ENCODE results near the gene EEF2K. TPM values are rescaled to one million over a fixed set of nuclear protein-coding genes. Genes with fewer than 3 reads are reported as not detected.

The EEF2K gene
- polyA plus RNA-seq, 1 donor, result 18.7 TPM

DNA sequence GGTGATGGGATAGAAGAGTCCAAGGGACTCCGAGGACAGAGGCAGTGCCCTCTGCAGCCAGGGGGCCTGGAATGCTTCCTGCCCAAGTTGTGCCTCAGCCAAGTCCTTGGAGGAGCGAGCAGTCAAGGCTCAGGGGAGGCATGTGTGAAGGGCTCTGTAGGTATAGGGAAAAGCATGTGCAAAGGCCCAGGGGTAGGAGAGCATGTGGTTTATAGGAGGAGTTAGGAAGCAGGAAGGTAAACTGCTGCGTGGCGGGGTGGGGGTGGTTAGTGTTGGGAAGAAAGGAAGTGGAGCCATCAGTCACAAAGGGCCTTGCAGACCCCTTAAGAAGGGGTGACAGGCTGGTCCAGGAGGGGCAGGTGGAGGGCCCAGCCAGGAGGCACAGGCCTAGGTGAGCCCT, 98.3 kb downstream of the EEF2K start:
- H3K27me3 ChIP-seq (ENCODE audit: control insufficient read depth, insufficient read depth, low read length), result no peaks in the 10 kb centered on the region
- no peaks in the 10 kb centered on the region for H3K9me3 ChIP-seq (ENCODE audit: control insufficient read depth, low read depth, low read length)
- no peaks in the 10 kb centered on the region for H3K4me1 ChIP-seq (ENCODE audit: control insufficient read depth, insufficient read depth, low read length)
- H3K4me3 ChIP-seq (ENCODE audit: low read length), result no peak overlapping the region
- H3K36me3 ChIP-seq (ENCODE audit: control insufficient read depth, insufficient read depth, low read length), result peaks cover 69% of the 10 kb centered on the region
- no peak for DNase-seq
- H3K27ac ChIP-seq (ENCODE audit: low read length), result no peak overlapping the region
- no CpG with 5 or more reads among the region's 4 CpGs for WGBS (ENCODE audit: insufficient coverage, low lambda C conversion rate)

DNA sequence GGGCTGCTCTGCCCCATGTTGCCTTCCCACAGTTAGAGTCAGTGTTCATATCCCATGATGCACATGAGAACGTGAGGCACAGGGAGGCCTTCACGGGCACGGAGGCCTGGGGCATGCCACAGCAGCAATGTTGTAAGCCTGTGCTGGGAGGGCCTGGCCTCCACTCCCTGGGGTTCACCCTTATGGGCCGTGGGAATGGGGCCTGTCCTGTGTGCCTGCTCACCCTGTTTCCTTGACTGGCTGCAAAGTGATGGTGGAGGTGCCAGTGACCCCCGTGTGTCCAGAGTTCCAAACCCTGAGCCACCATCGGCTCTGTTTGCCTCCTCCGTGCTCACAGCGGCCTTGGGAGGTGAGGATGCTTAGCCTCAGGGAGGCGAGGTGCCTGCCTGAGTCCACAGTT, 100.7 kb downstream of the EEF2K start:
- Histone ChIP-seq H3K36me3 (ENCODE audit: control insufficient read depth, insufficient read depth, low read length) (peaks cover 80% of the 10 kb centered on the region), H3K27ac (ENCODE audit: low read length) (no peak overlapping the region), H3K9me3 (ENCODE audit: control insufficient read depth, low read depth, low read length) (no peaks in the 10 kb centered on the region)

DNA sequence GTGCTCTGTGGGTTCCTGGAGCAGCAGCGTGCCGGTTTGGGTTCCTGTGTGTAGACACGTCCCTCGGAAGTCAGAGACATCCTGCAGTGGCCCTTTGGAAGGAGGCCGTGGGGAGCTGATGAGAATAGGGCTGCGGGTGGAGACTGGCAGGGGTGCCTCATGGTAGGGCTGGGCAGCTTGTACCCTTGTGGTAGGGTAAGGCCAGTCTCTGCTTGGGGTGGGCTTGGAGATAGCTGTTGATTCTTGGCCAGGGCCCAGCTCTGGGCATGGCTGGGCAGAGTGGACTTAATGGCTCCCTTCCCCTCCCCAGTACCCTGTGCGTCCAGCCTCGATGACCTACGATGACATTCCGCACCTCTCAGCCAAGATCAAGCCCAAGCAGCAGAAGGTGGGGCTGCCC, 101.8 kb downstream of the EEF2K start:
- Histone ChIP-seq H3K27me3 (ENCODE audit: control insufficient read depth, insufficient read depth, low read length) (no peaks in the 10 kb centered on the region), H3K27ac (ENCODE audit: low read length) (no peak overlapping the region), H3K36me3 (ENCODE audit: control insufficient read depth, insufficient read depth, low read length) (peaks cover 84% of the 10 kb centered on the region), H3K4me1 (ENCODE audit: control insufficient read depth, insufficient read depth, low read length) (no peaks in the 10 kb centered on the region), H3K4me3 (ENCODE audit: low read length) (no peak overlapping the region), H3K9me3 (ENCODE audit: control insufficient read depth, low read depth, low read length) (no peaks in the 10 kb centered on the region)
- WGBS (ENCODE audit: insufficient coverage, low lambda C conversion rate), result no CpG with 5 or more reads among the region's 10 CpGs
- no peak for DNase-seq

More for the DNA sequence above, 100.7 kb downstream of the EEF2K start:
- no peak for DNase-seq
- no CpG with 5 or more reads among the region's 9 CpGs for WGBS (ENCODE audit: insufficient coverage, low lambda C conversion rate)
- H3K4me3 ChIP-seq (ENCODE audit: low read length), result no peak overlapping the region
- no peaks in the 10 kb centered on the region for H3K27me3 ChIP-seq (ENCODE audit: control insufficient read depth, insufficient read depth, low read length)
- H3K4me1 ChIP-seq (ENCODE audit: control insufficient read depth, insufficient read depth, low read length), result no peaks in the 10 kb centered on the region

DNA sequence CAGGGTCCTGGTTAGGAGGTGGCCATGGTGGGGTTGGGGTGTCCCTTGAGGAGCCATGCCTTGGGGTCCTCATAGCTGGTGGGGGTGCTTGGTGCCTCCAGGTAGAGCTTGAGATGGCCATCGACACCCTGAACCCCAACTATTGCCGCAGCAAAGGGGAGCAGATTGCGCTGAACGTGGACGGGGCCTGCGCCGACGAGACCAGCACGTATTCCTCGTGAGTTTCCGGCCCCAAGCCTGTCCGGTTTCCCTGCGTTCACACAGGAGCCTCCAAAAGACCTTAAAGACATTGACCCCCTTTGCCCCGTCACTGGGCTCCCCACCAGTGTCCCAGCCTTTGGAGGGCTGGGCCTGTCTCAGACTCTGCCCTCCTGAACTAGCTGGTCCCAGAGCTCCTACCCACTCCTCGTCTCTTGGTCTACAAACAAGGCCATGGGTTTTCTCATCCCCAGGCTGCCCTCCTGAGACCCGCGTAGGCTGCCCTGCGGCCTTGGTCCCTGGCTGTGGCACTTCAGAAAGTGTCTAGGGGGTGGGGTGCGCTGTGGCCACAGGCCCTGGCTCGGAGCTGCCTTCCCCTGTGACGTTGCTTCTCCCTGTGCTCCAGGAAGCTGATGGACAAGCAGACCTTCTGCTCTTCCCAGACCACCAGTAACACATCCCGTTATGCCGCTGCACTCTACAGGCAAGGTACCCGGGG, 102.9 kb downstream of the EEF2K start:
- no CpG with 5 or more reads among the region's 24 CpGs for WGBS (ENCODE audit: insufficient coverage, low lambda C conversion rate)
- peaks cover 88% of the 10 kb centered on the region for H3K36me3 ChIP-seq (ENCODE audit: control insufficient read depth, insufficient read depth, low read length)

DNA sequence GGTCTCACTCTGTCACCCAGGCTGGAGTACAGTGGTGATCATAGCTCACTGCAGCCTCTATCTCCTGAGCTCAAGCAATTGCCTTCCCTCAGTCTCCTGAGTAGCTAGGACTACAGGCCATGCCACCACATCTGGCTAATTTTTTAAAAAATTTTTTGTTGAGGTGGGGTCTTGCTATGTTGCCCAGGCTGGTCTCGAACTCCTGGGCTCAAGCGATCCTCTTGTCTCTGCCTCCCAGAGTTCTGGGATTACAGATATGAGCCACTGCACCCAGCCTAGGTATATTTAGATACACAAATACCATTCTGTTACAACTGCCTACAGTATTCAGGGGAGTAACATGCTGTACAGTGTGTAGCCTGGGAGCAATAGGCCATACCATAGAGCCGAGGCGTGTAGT, 105.4 kb downstream of the EEF2K start:
- WGBS (ENCODE audit: insufficient coverage, low lambda C conversion rate), result no CpG with 5 or more reads among the region's 4 CpGs
- H3K27me3 ChIP-seq (ENCODE audit: control insufficient read depth, insufficient read depth, low read length), result no peaks in the 10 kb centered on the region
- no peaks in the 10 kb centered on the region for H3K9me3 ChIP-seq (ENCODE audit: control insufficient read depth, low read depth, low read length)
- H3K4me3 ChIP-seq (ENCODE audit: low read length), result no peak overlapping the region
- H3K36me3 ChIP-seq (ENCODE audit: control insufficient read depth, insufficient read depth, low read length), result peaks cover 87% of the 10 kb centered on the region
- no peaks in the 10 kb centered on the region for H3K4me1 ChIP-seq (ENCODE audit: control insufficient read depth, insufficient read depth, low read length)
- no peak for DNase-seq
- no peak overlapping the region for H3K27ac ChIP-seq (ENCODE audit: low read length)

More for the DNA sequence above, 102.9 kb downstream of the EEF2K start:
- Histone ChIP-seq H3K4me3 (ENCODE audit: low read length) (no peak overlapping the region), H3K4me1 (ENCODE audit: control insufficient read depth, insufficient read depth, low read length) (no peaks in the 10 kb centered on the region), H3K27ac (ENCODE audit: low read length) (no peak overlapping the region), H3K9me3 (ENCODE audit: control insufficient read depth, low read depth, low read length) (no peaks in the 10 kb centered on the region), H3K27me3 (ENCODE audit: control insufficient read depth, insufficient read depth, low read length) (no peaks in the 10 kb centered on the region)
- no peak for DNase-seq

DNA sequence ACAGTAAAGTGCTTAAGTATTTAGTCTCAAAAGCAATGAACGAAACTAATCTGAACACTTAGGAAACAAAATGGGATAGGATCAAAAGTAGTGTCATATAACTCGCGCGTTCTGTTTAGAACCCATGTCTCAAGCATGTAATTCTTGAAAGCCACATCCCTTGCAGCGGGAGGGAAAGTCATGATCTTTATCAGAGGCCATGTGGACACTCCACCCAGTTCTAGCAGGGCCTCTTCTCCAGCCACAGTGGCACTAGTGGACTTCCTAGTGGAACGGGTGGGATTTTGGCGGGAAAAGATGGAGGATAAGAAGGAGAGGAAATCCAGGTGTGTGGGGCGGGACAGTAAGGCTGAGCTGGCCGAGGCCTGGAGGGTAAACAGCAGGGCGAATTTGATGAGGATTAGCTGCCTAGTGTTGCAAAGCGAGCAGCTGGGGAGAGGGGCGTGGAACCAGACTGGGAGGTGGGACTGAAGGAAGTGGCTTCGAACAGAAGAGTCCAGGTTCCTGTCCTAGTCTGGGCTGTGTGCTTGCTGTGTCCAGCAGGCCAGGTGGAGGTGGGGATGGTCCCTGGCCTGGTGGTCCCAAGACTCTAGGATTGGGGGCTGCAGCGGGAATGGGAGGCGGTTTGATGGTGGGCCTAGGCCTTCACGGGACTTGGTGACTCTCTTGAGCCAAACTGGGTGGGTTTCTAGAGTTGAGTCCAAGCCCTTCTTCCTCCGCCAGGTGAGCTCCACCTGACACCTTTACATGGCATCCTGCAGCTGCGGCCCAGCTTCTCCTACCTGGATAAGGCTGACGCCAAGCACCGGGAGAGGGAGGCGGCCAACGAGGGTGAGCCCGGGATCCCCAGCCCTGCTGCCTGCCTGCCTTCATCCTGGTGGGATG, 107.1 kb downstream of the EEF2K start:
- WGBS (ENCODE audit: insufficient coverage, low lambda C conversion rate), result no CpG with 5 or more reads among the region's 23 CpGs
- Histone ChIP-seq H3K4me3 (ENCODE audit: low read length) (no peak overlapping the region), H3K27ac (ENCODE audit: low read length) (no peak overlapping the region), H3K27me3 (ENCODE audit: control insufficient read depth, insufficient read depth, low read length) (no peaks in the 10 kb centered on the region), H3K36me3 (ENCODE audit: control insufficient read depth, insufficient read depth, low read length) (peaks cover 84% of the 10 kb centered on the region), H3K9me3 (ENCODE audit: control insufficient read depth, low read depth, low read length) (no peaks in the 10 kb centered on the region), H3K4me1 (ENCODE audit: control insufficient read depth, insufficient read depth, low read length) (no peaks in the 10 kb centered on the region)
- no peak for DNase-seq

DNA sequence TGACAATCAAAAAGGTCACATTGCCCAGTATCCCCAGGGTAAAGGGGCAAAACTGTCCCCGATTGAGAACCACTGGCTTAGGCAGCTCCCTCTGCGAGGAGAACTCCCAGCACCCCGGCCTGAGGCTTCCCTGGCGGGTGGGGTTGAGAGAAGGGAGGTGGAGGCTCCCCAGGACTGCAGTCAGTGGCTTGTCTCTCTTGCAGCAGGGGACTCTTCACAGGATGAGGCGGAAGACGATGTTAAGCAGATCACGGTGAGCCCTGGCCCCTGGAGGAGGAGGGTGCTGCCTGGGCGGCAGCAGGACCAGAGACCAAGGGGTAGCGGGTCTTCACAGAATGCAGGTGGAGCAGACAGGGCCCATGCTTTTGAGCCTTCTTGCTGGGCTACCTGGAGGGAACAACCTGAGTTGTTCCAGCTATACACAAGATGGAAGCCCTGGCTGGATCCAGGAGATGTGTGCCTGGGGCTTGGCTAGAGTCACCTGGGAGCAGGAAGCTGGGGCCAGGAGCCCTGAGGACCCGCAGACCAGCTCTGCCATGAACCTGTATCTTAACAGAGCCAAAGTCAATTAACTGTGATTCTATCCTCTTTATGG, 107.9 kb downstream of the EEF2K start:
- H3K27me3 ChIP-seq (ENCODE audit: control insufficient read depth, insufficient read depth, low read length), result no peaks in the 10 kb centered on the region
- no peaks in the 10 kb centered on the region for H3K4me1 ChIP-seq (ENCODE audit: control insufficient read depth, insufficient read depth, low read length)
- H3K36me3 ChIP-seq (ENCODE audit: control insufficient read depth, insufficient read depth, low read length), result peaks cover 84% of the 10 kb centered on the region
- no peaks in the 10 kb centered on the region for H3K9me3 ChIP-seq (ENCODE audit: control insufficient read depth, low read depth, low read length)
- no CpG with 5 or more reads among the region's 10 CpGs for WGBS (ENCODE audit: insufficient coverage, low lambda C conversion rate)
- H3K4me3 ChIP-seq (ENCODE audit: low read length), result no peak overlapping the region
- DNase-seq, result no peak
- no peak overlapping the region for H3K27ac ChIP-seq (ENCODE audit: low read length)

DNA sequence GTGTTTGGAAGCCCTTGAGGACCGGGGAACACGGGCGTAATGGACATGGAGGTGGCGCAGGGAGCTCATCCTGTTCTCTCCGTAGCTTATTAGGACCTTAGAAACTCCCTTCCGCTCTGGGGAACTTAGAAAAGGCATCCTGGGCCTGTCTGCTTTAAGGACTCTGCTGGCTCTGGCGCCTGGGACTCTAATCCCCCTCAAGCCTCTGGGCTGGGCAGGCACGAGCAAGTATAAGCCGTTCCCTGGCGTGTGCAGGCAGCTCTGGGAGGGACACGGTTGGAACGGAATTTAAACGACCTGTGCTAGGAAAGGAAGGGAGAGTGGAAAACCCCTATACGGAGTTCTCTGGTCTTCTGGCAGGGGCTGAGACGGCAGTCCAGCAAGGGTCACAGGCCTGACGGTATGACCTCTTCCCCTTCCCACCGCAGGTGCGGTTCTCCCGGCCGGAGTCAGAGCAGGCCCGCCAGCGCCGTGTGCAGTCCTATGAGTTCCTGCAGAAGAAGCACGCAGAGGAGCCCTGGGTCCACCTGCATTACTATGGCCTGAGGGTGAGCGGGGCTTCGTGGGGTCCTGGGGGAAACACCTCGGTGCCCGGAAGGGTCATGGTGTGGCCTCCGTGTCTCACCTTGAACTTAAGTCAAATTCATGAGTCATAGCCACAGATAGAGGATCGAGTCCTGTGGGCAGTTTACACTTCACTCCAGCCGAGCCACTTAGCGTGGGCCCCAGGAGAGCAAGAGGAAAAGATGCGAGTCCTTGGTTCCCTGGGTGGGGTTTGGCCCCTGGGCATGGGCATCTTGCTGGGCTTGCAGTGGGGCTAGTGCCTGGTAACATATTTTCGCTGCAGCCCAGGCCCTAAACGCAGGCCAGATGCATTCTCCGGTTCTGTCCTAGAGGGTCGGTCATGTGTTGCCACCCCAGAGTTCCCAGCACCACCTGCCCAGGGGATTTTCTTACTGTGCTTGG, 108.9 kb downstream of the EEF2K start:
- no peak for DNase-seq
- no peaks in the 10 kb centered on the region for H3K4me1 ChIP-seq (ENCODE audit: control insufficient read depth, insufficient read depth, low read length)

DNA sequence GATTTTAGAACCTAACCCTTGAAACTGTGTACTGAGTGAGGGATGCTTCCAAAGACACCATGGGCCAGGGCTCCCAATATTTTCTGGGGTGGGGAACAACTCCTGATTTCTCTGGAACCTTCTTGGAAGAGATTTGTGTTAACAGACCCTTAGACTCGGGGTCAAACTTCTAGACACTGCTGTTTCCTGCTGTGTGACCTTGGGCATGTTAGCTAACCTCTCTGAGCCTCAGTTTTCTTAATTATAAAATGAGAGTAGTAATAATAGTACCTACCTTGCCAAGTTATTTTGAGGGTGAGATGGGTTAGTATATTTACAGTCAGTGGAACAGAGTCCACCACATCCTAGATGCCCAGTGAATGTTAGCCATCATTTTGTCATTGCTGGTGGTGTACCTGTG, 109.9 kb downstream of the EEF2K start:
- peaks cover 81% of the 10 kb centered on the region for H3K36me3 ChIP-seq (ENCODE audit: control insufficient read depth, insufficient read depth, low read length)
- WGBS (ENCODE audit: insufficient coverage, low lambda C conversion rate), result no CpG with 5 or more reads among the region's 1 CpG
- no peak for DNase-seq

More for the DNA sequence above, 108.9 kb downstream of the EEF2K start:
- Histone ChIP-seq H3K36me3 (ENCODE audit: control insufficient read depth, insufficient read depth, low read length) (peaks cover 80% of the 10 kb centered on the region), H3K27ac (ENCODE audit: low read length) (no peak overlapping the region), H3K4me3 (ENCODE audit: low read length) (no peak overlapping the region), H3K9me3 (ENCODE audit: control insufficient read depth, low read depth, low read length) (no peaks in the 10 kb centered on the region), H3K27me3 (ENCODE audit: control insufficient read depth, insufficient read depth, low read length) (no peaks in the 10 kb centered on the region)
- WGBS (ENCODE audit: insufficient coverage, low lambda C conversion rate), result no CpG with 5 or more reads among the region's 37 CpGs

More for the DNA sequence above, 109.9 kb downstream of the EEF2K start:
- Histone ChIP-seq H3K27ac (ENCODE audit: low read length) (no peak overlapping the region), H3K9me3 (ENCODE audit: control insufficient read depth, low read depth, low read length) (no peaks in the 10 kb centered on the region), H3K4me3 (ENCODE audit: low read length) (no peak overlapping the region), H3K4me1 (ENCODE audit: control insufficient read depth, insufficient read depth, low read length) (no peaks in the 10 kb centered on the region), H3K27me3 (ENCODE audit: control insufficient read depth, insufficient read depth, low read length) (no peaks in the 10 kb centered on the region)

Data from large intestine (tissue), 3 donors.